Measurements from ENCODE around the gene TDRD3. TPM values are rescaled to one million over a fixed set of nuclear protein-coding genes. Genes with fewer than 3 reads are reported as not detected.
"Not testable (repeated sequence)": the region's sequence is repeated elsewhere in the genome, so short reads cannot be mapped to it uniquely, and the experiment has no call there.

Gene TDRD3
- total RNA-seq, 1 donor from 2014 or later = 22.0 TPM

GRCh38 chr13:60379282-60379681 lies 17.7 kb upstream of the TDRD3 start:
- H3K4me3 Mint-ChIP-seq (ENCODE audit: low read depth); H3K36me3 Mint-ChIP-seq (ENCODE audit: low read depth); H3K4me1 Mint-ChIP-seq (ENCODE audit: low read depth); H3K27ac Mint-ChIP-seq; intact Hi-C loops (cut with micrococcal nuclease); DNase-seq (ENCODE audit: low spot score); H3K9me3 Mint-ChIP-seq: not testable (repeated sequence)
- H3K27me3 Mint-ChIP-seq (ENCODE audit: low read depth) = peaks cover 10% of the 10 kb centered on the region

- Mint-ChIP-seq H3K4me3 (ENCODE audit: low read depth) (no peak overlapping the region), H3K27me3 (ENCODE audit: low read depth) (peaks cover 10% of the 10 kb centered on the region), H3K36me3 (ENCODE audit: low read depth) (no peaks in the 10 kb centered on the region), H3K27ac (no peak overlapping the region), H3K9me3 (no peaks in the 10 kb centered on the region), H3K4me1 (ENCODE audit: low read depth) (no peaks in the 10 kb centered on the region)
- no peak for DNase-seq (ENCODE audit: low spot score)
- intact Hi-C loops (cut with micrococcal nuclease) = no loop called here
Measured at GRCh38 chr13:60379837-60380565, 17.0 kb upstream of the TDRD3 start.

GRCh38 chr13:60384911-60385310 lies 12.1 kb upstream of the TDRD3 start:
- no peaks in the 10 kb centered on the region for H3K36me3 Mint-ChIP-seq (ENCODE audit: low read depth)
- intact Hi-C loops (cut with micrococcal nuclease) = no loop called here
- no peak overlapping the region for H3K4me3 Mint-ChIP-seq (ENCODE audit: low read depth)
- no peaks in the 10 kb centered on the region for H3K9me3 Mint-ChIP-seq
- DNase-seq (ENCODE audit: low spot score) = no peak
- H3K27ac Mint-ChIP-seq = no peak overlapping the region
- H3K4me1 Mint-ChIP-seq (ENCODE audit: low read depth) = no peaks in the 10 kb centered on the region
- peaks cover 22% of the 10 kb centered on the region for H3K27me3 Mint-ChIP-seq (ENCODE audit: low read depth)

GRCh38 chr13:60386250-60386649 lies 10.8 kb upstream of the TDRD3 start:
- Mint-ChIP-seq H3K4me1 (ENCODE audit: low read depth) (no peaks in the 10 kb centered on the region), H3K9me3 (no peaks in the 10 kb centered on the region), H3K4me3 (ENCODE audit: low read depth) (no peak overlapping the region), H3K27me3 (ENCODE audit: low read depth) (peaks cover 22% of the 10 kb centered on the region), H3K36me3 (ENCODE audit: low read depth) (no peaks in the 10 kb centered on the region), H3K27ac (no peak overlapping the region)
- intact Hi-C loops (cut with micrococcal nuclease) = no loop called here
- DNase-seq (ENCODE audit: low spot score) = no peak

GRCh38 chr13:60392131-60392530 lies 4.9 kb upstream of the TDRD3 start:
- no peak for DNase-seq (ENCODE audit: low spot score)
- Mint-ChIP-seq H3K4me3 (ENCODE audit: low read depth) (no peak overlapping the region), H3K27ac (no peak overlapping the region), H3K4me1 (ENCODE audit: low read depth) (peaks cover 2% of the 10 kb centered on the region), H3K9me3 (no peaks in the 10 kb centered on the region), H3K36me3 (ENCODE audit: low read depth) (no peaks in the 10 kb centered on the region), H3K27me3 (ENCODE audit: low read depth) (peaks cover 6% of the 10 kb centered on the region)
- intact Hi-C loops (cut with micrococcal nuclease) = no loop called here

GRCh38 chr13:60395971-60396782 lies 843 bp upstream of the TDRD3 start:
- peak overlapping the region; percentile 94 for H3K4me3 Mint-ChIP-seq (ENCODE audit: low read depth)
- peaks cover 23% of the 10 kb centered on the region for H3K4me1 Mint-ChIP-seq (ENCODE audit: low read depth)
- intact Hi-C loops (cut with micrococcal nuclease) = loop anchor here (1.0 to 5.0 kb wide), 2 partner anchors 36 to 232 kb away; no protein-coding TSS in a partner anchor
- H3K27me3 Mint-ChIP-seq (ENCODE audit: low read depth) = peaks cover 1% of the 10 kb centered on the region
- H3K36me3 Mint-ChIP-seq (ENCODE audit: low read depth) = peaks cover 7% of the 10 kb centered on the region
- H3K9me3 Mint-ChIP-seq = no peaks in the 10 kb centered on the region
- DNase-seq (ENCODE audit: low spot score) = peak; percentile 86
- peak overlapping the region; percentile 97 for H3K27ac Mint-ChIP-seq

- DNase-seq (ENCODE audit: low spot score) = peak; percentile 46
- Mint-ChIP-seq H3K4me1 (ENCODE audit: low read depth) (peaks cover 29% of the 10 kb centered on the region), H3K9me3 (no peaks in the 10 kb centered on the region), H3K27ac (peak overlapping the region; percentile 95), H3K27me3 (ENCODE audit: low read depth) (no peaks in the 10 kb centered on the region), H3K4me3 (ENCODE audit: low read depth) (peak overlapping the region; percentile 89), H3K36me3 (ENCODE audit: low read depth) (peaks cover 7% of the 10 kb centered on the region)
- intact Hi-C loops (cut with micrococcal nuclease) = loop anchor here (5.0 kb wide), 1 partner anchor 34 kb away; no protein-coding TSS in a partner anchor
Measured at GRCh38 chr13:60397704-60398378, 821 bp downstream of the TDRD3 start.

- Mint-ChIP-seq H3K4me3 (ENCODE audit: low read depth) (peak overlapping the region; percentile 89), H3K36me3 (ENCODE audit: low read depth) (peaks cover 7% of the 10 kb centered on the region), H3K9me3 (no peaks in the 10 kb centered on the region), H3K4me1 (ENCODE audit: low read depth) (peaks cover 29% of the 10 kb centered on the region), H3K27ac (peak overlapping the region; percentile 95), H3K27me3 (ENCODE audit: low read depth) (no peaks in the 10 kb centered on the region)
- no peak for DNase-seq (ENCODE audit: low spot score)
- intact Hi-C loops (cut with micrococcal nuclease) = loop anchor here (5.0 kb wide), 1 partner anchor 34 kb away; no protein-coding TSS in a partner anchor
Measured at GRCh38 chr13:60398379-60398891, 1.4 kb downstream of the TDRD3 start.

GRCh38 chr13:60398907-60399589 lies 2.0 kb downstream of the TDRD3 start:
- no peak for DNase-seq (ENCODE audit: low spot score)
- peaks cover 29% of the 10 kb centered on the region for H3K4me1 Mint-ChIP-seq (ENCODE audit: low read depth)
- no peaks in the 10 kb centered on the region for H3K9me3 Mint-ChIP-seq
- peaks cover 7% of the 10 kb centered on the region for H3K36me3 Mint-ChIP-seq (ENCODE audit: low read depth)
- H3K27me3 Mint-ChIP-seq (ENCODE audit: low read depth) = no peaks in the 10 kb centered on the region
- H3K4me3 Mint-ChIP-seq (ENCODE audit: low read depth) = peak overlapping the region; percentile 89
- peak overlapping the region; percentile 56 for H3K27ac Mint-ChIP-seq
- intact Hi-C loops (cut with micrococcal nuclease) = loop anchor here (5.0 kb wide), 1 partner anchor 33 kb away; no protein-coding TSS in a partner anchor

GRCh38 chr13:60402022-60402421 lies 5.0 kb downstream of the TDRD3 start:
- peaks cover 3% of the 10 kb centered on the region for H3K9me3 Mint-ChIP-seq
- peaks cover 27% of the 10 kb centered on the region for H3K4me1 Mint-ChIP-seq (ENCODE audit: low read depth)
- DNase-seq (ENCODE audit: low spot score) = no peak
- H3K36me3 Mint-ChIP-seq (ENCODE audit: low read depth) = peaks cover 14% of the 10 kb centered on the region
- H3K27me3 Mint-ChIP-seq (ENCODE audit: low read depth) = no peaks in the 10 kb centered on the region
- no peak overlapping the region for H3K4me3 Mint-ChIP-seq (ENCODE audit: low read depth)
- intact Hi-C loops (cut with micrococcal nuclease) = no loop called here
- no peak overlapping the region for H3K27ac Mint-ChIP-seq

GRCh38 chr13:60407095-60407494 lies 10.1 kb downstream of the TDRD3 start:
- DNase-seq (ENCODE audit: low spot score) = no peak
- Mint-ChIP-seq H3K27ac (no peak overlapping the region), H3K9me3 (peaks cover 18% of the 10 kb centered on the region), H3K36me3 (ENCODE audit: low read depth) (peaks cover 25% of the 10 kb centered on the region), H3K4me1 (ENCODE audit: low read depth) (peaks cover 8% of the 10 kb centered on the region), H3K27me3 (ENCODE audit: low read depth) (no peaks in the 10 kb centered on the region), H3K4me3 (ENCODE audit: low read depth) (no peak overlapping the region)
- intact Hi-C loops (cut with micrococcal nuclease) = no loop called here

GRCh38 chr13:60407852-60408251 lies 10.8 kb downstream of the TDRD3 start:
- H3K4me1 Mint-ChIP-seq (ENCODE audit: low read depth); H3K27ac Mint-ChIP-seq; DNase-seq (ENCODE audit: low spot score); intact Hi-C loops (cut with micrococcal nuclease); H3K27me3 Mint-ChIP-seq (ENCODE audit: low read depth); H3K4me3 Mint-ChIP-seq (ENCODE audit: low read depth): not testable (repeated sequence)
- H3K9me3 Mint-ChIP-seq = peaks cover 18% of the 10 kb centered on the region
- peaks cover 25% of the 10 kb centered on the region for H3K36me3 Mint-ChIP-seq (ENCODE audit: low read depth)
